CD4-positive, alpha-beta T cell treated with Interleukin-12 subunit alpha and Interleukin-12 subunit beta, for 1 hour (primary cell): ENCODE results near the gene SATB1.

Experiments used
- DNase-seq: peaks from one replicate; pipeline ENCODE4 v3.0.0-alpha.2; 2020

The SATB1 gene

DNA sequence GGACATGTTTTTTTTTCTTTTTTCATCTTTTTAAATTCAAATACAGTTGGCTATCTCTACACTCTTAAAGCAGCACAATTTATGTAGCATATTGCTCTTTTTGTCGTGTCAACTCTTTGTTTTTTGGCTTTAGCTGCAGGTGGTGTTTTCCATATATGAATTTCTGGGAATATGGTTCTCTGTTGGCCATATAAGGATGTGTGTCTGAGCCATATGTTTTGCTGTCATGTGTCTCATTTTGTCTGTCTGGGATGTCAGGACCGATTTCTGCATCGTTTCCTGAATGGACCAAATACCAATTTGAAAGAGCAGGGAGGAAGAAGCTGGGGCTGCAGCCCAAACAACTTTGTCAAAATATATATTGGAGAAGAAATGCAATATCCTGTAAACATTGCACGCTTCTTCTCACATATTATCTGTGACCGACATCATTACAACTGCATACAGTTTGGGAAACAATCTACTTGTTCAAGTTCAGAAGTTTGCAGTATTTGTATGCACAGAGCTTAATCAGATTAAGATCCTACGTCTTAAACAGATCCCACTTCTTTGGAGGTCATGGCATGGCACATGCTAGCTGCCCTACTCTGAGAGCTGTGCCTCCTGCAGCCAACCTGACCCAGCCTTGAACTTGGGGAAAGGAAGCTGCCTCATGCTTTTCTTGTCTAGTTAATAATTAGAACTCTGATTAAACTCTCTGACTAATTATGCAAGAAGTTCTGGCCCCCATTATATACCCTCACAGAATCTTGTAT lies 4.0 kb upstream of the SATB1 start:
- no peak for DNase-seq

DNA sequence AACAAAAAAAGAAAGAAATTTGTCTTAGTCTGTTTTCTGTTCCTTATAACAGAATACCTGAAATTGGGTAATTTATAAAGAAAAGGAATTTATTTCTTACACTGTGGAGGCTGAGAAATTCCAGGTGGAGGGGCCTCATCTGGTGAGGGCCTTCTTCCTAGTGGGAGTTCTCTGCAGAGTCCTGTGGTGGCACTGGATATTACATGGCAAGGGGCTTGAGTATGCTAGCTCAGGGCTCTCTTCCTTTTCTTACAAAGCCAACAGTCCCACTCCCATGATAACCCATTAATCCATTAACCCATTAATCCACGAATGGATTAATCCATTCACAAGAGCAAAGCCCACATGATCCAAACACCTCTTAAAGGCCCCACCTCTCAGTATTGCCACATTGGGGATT lies 2.9 kb upstream of the SATB1 start:
- no peak for DNase-seq

DNA sequence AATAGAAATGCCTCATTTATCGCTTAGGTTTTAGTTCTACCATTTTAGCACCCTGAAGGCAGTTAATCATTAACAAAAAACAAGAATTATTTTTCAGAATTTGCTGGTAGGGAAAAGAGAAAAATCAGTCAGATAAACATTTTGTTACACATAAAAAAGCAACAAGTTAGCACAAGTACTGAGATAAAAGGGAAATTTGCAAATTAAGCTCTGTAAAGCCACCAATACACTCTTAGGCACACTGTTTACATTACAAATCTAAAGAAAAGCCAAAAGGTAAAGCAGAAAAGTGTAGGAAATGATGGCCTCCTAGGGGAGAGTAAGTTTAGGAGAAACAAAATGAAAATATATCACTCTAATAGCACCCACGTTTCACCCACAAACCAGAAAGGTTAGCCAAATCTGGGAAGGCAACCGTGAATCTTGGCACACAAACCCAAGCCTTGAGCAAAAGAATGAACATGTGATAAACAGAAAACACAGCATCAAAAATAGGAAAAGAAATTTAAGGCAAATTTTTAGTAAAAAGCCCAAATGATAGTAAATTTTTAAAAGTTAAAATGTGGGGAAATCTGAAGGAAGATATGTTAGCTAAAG lies 1.6 kb upstream of the SATB1 start:
- no peak for DNase-seq

DNA sequence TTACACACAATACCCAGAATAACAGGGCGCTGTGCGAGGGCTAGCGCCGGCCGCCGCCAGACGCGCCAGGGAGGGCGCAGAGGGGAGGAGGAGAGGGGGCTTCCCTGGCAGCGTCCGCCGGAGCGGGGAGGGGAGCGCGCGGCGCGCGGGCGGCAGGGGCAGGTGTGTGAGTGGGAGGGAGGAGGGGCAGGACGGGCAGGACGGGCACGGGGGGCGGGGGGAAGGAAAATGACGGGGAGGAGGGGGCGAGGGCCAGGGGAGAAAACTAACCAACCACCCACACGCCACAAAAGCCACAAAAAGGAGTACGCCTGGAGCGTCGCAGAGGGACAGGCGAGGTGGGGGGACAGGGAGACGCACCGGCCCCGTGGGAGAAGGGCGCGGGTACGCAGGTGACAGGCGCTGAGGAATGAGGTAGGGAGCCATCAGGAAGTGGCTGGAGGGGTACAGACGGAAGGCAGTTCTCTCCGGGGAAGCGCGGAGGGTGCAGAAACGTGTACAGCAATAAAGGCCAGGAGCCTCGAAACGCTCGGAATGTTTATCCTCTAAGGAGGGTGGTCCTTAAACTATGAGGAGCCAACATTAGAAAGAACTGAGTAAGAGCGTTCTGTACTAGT lies 610 bp upstream of the SATB1 start:
- DNase-seq, result peak; percentile 80

DNA sequence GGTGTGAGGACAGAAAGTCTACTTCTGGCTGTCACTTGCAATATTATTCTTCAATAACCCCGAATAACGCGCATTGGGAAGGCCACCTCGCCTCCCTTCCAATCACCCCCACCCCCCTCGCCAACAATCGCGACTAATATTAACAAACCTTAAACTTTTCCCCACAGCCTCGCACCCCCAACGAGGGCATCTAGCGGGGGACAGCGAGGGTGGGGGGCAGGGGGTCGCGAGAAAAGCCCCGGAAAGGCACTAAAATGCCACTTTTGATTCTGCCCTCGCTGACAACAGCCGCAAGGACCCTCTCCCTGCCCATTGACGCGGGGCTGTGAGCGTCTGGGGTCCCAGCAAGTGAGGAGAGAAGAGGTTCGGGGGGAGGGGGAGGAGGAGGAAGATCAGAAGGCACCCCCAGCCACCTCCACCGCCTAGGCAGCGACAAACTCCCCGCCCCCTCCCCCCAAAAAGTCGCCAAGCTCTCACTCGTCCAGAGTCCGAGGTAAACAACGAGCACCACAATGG lies 868 bp downstream of the SATB1 start:
- DNase-seq, result no peak

DNA sequence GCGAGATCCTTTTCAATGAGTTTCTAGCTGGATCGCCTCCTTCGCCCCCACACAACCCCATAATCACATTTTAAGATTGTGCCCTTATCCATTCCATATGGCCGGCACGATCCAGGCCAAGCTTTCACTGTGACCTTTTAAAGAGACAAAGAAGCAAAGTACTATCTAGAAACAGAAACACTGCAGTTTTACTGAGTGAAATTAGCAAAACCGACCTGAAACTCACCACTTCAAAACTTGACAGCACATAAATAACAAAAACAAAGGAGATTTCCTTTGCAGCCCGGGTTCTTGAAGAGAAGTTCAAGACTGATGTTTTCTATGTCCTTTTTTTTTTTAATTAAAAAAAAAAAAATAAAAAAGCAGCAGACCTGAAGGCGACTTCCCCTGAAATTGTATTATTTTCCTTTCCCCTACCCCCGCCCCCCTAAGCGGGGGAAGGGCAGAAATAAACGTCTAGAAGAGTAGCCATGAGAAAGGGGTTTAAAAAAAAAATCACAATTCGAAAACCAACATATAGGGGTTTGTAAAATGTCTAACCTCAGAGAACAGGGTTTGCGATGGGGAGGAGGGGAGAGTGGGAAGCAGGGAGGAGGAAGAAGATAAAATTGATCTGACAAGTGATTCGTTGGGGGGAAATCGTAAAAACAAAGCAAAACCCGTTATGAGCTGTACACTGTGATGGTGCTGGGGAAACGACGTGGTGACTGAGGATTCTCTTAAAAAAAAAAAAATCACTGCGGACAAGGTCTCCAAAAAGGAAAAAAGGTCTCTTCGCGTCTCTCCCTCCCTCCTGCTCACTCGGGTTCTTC lies 1.5 kb downstream of the SATB1 start:
- peak; percentile 44 for DNase-seq

DNA sequence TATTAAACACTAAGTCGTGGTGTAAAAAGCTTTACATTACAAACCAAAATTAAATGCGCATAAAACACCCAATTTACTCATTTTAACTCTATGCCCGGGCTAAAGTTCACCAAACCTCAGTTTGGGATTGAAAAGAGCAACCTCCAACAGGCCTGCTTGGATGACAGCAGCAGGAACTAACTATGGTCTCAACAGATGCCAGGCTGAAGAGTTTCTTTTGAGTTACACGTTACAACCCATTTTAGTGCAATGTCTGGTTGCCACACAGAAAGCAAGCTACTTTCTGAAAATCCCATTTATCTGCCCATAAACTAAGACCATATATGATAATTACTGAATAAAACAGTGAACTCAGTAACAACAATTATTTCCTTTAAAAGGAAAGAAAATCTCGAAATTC lies 2.2 kb downstream of the SATB1 start:
- DNase-seq, result no peak

DNA sequence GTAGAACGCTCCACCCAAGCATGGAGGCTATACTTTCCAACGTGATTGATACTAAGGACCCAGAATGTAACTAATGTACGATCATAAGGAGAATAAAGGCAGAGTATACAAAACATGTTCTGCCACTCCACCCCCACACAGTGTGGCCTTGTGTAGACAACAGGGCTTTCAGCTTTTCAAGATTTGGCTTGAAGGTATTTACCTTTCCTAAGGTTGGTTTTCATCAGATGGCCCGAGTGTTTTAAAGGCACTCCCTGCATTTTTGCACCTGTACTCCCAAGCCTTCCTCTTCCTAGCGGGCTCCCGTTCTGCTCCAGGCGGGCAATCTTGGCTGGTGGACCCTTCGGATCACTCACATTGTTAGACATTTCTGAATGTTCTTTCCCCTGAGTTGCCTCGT lies 4.6 kb downstream of the SATB1 start:
- no peak for DNase-seq

DNA sequence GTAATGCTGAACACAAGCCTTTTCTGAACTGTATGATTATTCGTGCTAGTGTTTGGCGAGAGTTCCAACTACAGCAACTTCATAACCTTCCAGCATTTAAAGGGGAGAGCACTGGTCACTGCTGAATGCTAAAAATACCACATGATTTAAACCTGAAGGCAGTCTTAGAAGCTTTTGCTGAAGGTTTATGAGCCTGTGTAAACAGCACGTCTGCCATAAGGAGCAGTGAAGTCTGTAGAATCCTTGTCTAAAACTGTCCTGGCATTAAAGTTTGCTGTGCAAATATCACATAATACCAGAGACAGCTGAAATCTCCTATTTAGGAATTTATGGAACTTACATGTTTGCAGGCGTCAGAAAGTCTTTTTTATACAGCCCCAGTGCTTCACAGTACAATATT lies 5.9 kb downstream of the SATB1 start:
- DNase-seq, result no peak

DNA sequence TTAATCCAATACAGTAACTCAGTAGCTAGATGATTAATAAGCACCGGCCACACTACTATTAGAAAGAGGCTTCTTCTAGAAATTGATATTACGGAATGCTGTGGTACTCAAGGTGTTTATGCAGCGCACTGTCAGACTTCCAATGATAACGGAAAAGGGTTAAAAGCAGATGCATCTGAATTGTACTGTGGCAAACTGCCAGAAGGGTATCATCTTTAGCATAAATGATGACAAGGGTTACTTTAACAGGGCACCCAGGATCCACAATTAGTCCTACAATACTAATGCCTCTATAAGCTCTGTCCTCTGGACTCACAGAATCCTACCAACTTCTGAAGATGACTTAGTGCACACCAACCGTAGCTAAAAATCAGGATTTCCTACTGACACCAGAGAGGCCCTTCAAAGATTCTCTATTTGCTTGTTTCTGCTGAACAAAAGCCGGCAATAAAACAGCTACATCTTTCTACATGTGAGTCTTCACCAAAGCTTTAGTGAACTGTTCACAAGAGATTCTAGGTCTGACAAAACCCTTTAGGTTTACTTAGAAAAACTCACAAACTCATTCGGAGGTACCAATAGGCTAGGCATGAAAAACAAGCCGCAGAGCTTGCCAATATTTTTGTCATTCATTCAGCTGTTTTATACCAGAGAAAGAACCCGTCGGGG lies 7.1 kb downstream of the SATB1 start:
- no peak for DNase-seq

DNA sequence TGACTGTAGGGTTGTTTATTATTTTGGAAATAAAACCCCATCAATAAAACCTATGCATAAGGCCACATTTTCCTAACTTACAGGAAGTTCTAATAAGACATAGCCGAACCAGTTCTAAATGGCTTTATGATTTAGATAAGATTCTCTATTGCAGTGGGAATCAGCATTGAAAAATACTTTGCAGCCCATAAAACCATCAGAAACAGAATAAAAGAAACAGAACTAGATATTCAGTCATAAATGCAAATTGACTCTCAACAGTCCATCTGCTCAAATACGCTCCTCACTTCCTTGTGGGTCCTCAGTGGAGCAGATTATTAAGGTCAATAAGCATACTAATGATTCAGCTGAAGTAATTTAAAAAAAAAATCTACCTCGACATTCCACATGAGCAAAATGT lies 8.8 kb downstream of the SATB1 start:
- no peak for DNase-seq

DNA sequence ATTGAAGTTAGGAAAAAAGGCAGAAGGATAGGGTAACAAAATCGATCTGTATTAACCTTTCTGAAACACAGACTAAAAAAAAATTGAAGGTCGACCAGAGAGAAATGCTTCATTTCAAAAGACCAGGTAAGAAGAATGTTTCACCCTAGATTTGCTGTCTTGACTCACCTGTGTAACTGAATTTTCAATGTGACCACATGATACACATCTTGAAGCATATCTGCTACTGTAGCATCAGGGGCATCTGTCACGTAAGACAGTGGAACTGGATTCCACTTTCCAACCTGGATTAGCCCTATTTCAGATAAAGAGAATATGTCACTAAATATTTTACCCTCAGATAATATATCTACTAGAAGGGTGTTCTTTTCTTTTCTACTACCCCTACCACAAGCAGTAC lies 9.3 kb downstream of the SATB1 start:
- DNase-seq, result no peak

DNA sequence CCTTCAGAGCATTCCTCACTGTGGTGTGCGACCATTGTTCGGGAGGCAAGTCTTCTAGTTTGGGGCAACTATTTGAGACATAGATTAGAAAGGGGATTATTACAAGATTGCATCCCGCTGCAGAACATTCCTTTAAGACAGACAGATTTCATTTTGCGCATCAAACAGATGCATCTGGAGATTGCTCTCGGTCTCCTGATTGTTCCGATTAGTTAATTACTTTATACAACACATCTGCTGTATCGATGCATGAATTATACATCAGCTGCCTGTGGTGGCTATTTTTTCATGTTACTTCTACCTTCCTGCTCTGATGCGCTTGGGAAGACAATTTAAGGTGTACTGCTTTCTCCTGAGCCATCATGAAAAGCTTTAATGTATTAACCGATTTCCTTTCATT lies 10.0 kb downstream of the SATB1 start:
- no peak for DNase-seq

DNA sequence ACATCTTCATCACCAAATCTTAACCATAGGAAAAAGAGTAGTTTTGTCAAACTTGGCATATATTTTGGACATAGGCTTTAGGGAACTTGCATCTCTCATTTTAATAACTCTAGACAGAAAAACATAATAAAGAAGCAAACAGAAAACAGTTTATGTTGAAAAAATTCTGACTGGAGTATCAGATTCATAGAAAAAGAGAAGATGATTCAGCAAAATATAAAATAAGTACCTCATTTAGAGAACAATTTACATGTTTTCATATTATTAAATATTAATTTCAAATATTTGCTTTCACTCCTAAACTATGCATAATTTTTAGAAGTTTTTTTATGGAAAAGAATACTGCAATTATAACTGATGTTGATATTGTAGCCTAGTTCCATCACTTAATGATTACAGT lies 12.5 kb downstream of the SATB1 start:
- no peak for DNase-seq

DNA sequence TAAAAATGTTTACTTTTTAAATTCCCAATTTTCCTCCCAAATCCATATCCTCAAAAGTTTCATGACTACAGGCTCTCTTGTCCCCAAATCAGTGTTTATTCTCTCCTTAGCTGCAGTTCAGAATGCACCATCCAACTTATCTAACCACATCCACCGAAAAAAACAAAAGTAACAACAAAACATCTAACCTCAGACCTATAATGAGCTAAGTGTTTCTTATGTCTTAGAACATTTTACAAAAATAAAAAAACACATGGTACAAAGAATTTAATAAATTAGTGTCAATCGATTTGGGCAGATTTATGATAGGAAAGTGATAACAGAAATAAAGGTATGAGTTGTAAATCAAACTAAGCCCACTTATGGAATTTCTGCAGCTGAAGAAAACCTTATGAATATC lies 13.6 kb downstream of the SATB1 start:
- DNase-seq, result no peak

DNA sequence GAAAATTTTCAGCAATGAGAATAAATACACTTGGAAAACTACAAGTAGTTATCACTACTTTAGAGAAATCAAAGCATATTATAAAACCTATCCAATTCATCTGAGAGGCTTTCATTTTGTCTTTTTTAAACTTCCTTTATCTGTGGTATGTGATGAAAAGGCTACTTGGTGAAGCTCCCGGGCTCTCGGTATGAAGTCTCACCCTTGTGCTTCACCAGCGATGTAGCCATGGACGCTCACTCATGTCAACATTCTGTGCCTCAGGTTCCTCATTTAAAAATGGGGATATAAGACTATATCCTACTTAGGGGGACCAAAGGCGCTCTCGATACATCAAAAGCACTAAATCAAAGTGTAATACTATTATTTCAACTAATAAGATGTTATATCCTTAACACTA lies 14.9 kb downstream of the SATB1 start:
- no peak for DNase-seq

DNA sequence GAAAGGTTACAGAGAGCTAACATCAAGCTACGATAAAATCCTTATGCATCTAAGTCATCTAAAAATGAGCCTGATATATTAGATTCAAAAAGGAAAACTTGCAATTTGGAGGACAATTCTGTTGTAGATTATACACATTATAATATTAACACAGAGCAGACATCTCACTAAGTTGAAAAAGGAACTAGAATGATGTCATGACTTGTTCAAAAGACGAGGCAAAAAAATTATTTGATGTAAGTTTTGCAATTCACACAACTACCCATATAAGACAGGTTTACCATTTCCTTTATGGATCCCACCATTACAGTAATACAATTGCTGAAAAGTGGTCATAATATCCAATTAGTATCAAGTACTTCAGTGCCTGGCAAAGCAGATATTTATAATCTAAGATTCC lies 15.9 kb downstream of the SATB1 start:
- no peak for DNase-seq

DNA sequence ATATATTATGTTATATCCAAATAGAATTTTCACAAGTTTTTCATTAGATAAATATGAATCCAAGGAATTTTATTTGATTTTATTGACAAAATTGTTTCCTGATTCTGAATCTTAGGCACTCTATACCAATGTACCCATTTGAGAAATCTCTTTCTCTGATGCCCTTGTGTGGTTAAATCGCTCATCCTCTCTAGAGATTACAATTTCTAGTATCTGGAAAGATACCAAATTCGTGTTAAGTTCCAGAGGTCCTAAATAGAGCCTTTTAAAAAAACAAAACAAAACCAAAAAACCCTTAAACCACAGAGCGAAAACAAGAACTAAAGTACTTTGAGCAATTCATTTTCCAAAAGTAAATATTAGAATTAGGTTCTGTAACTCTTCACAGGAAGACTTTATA lies 20.0 kb downstream of the SATB1 start:
- no peak for DNase-seq

DNA sequence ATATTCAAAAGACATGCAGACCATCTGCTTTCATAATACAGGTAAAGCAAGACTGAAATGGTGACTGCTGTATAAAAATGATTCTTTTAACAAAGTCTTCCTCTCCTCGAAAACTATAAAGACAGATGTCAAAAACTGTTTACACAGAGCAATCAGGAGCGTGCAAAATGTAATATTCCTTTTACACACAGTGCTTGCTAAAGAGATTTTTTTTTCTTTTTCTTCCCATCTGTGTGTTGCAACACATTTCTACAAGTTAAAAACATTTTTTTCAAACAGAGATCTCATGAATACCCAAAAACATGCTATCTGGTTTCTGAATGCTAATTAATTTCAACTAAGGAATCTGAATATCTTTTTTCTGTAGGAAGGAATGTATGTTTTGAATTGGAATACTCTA lies 22.1 kb downstream of the SATB1 start:
- DNase-seq, result no peak

DNA sequence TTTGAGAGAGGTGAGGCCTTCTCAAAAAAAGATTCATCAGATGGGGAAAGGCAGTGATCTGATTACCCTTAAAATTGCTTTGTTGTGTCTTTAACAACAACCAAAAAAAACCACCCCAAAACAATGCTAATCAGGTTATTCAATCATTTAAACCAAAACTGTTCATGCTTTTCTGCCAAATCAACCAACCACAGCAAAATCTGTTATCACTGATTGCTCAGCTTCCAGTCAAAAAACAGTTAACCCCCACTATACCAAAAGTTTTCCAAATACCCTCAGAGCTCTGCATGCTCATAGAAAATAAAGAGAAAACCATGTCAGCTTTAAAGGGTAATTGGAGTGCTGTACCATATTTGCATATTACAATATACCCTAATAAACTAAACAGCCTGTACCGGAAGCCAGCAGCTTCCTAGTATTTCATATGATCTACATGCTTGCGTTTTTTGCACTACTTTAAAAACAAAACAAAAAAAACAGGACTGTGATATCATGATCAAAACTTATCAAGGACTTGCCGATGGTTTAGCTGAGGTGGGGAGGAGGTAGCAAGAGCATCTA lies 22.8 kb downstream of the SATB1 start:
- peak; percentile 21 for DNase-seq

DNA sequence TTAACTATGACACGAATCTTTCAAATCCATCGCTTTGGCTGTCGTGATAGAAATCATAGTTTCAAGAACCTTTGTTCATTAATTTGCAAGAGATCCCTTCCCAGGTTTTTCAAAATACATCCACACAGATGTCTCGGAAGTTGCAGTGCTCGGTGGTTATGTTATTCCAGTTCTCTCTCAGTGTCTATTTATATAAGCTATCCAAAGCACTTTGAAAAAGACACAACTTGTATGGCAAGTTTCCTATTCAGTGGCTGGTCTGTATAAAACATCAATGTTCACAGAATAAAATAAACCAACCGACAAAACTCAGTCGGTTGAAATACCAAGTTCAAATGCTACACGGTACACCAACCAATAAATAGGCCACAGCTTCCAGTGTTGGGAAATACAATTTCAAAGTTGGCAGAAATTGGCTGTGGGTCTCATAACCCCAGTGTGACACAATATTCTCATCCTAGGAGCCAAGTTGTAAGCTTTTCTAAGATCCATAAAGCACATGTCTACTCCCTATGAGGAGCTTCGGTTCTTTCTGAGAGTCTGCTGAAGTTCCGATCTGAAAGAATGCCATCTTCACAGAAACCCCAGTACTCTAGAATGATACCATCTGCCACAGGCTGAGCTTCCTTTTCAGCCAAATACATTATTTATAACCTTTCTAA lies 23.7 kb downstream of the SATB1 start:
- DNase-seq, result no peak

DNA sequence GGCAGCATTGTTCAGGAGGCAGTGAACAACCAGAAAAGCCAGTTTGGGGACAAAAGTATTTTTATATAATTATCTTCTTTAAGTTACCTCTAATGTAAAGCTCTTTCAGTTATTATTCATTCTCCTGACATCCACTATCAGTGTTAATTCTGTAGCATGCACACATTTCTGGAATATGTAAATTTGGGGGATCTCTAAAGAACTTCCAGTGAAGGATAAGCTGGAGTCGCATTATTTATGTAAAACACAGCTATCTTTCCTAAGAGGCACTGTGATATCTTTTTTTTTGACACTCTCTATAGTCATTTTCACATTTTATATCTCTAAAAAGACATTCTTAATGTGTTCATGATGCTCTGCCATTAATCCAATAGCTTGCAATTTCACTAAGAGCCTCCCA lies 26.7 kb downstream of the SATB1 start:
- no peak for DNase-seq
